Measurements from ENCODE around the gene ACOT11.

The ACOT11 gene

GRCh38 chr1:54517496-54517895, 30.5 kb upstream of the ACOT11 start:
- Histone ChIP-seq H3K4me1 (ENCODE audit: insufficient read depth, low read length) (no peaks in the 10 kb centered on the region), H3K27ac (ENCODE audit: low read length) (no peak overlapping the region), H3K36me3 (ENCODE audit: insufficient read depth, low read length) (no peaks in the 10 kb centered on the region), H2AFZ (ENCODE audit: low read depth, low read length) (no peak overlapping the region), H3K9me3 (ENCODE audit: insufficient read depth, low read length, severe bottlenecking) (no peaks in the 10 kb centered on the region), H4K20me1 (ENCODE audit: insufficient read depth, low read length) (no peaks in the 10 kb centered on the region), H3K4me3 (ENCODE audit: low read depth in 1 of 2, low read length in 2 of 2) (no peak overlapping the region), H3K9ac (ENCODE audit: low read depth, low read length) (no peak overlapping the region), H3K4me2 (ENCODE audit: insufficient read depth, low read length) (no peak overlapping the region), H3K79me2 (ENCODE audit: insufficient read depth, low read length) (no peaks in the 10 kb centered on the region), H3K27me3 (ENCODE audit: insufficient read depth, low read length, poor library complexity) (no peaks in the 10 kb centered on the region)
- DNase-seq: no peak
- no peak for ATAC-seq (ENCODE audit: insufficient read depth, low read depth)
- TF ChIP-seq CTCF (IDR thresholded peaks at IDR 0.05; ENCODE audit: borderline replicate concordance, extremely low read depth, low read length, poor library complexity, severe bottlenecking) (no peak), EZH2 (IDR thresholded peaks at IDR 0.05; ENCODE audit: borderline replicate concordance, low read depth, low read length, severe bottlenecking) (no peak)

GRCh38 chr1:54518489-54518888, 29.5 kb upstream of the ACOT11 start:
- Histone ChIP-seq H3K27me3 (ENCODE audit: insufficient read depth, low read length, poor library complexity) (no peaks in the 10 kb centered on the region), H3K4me2 (ENCODE audit: insufficient read depth, low read length) (no peak overlapping the region), H3K79me2 (ENCODE audit: insufficient read depth, low read length) (no peaks in the 10 kb centered on the region), H3K4me3 (ENCODE audit: low read depth in 1 of 2, low read length in 2 of 2) (no peak overlapping the region), H3K4me1 (ENCODE audit: insufficient read depth, low read length) (no peaks in the 10 kb centered on the region), H2AFZ (ENCODE audit: low read depth, low read length) (no peak overlapping the region), H3K9ac (ENCODE audit: low read depth, low read length) (no peak overlapping the region), H3K36me3 (ENCODE audit: insufficient read depth, low read length) (no peaks in the 10 kb centered on the region), H3K27ac (ENCODE audit: low read length) (no peak overlapping the region), H4K20me1 (ENCODE audit: insufficient read depth, low read length) (no peaks in the 10 kb centered on the region), H3K9me3 (ENCODE audit: insufficient read depth, low read length, severe bottlenecking) (no peaks in the 10 kb centered on the region)
- TF ChIP-seq EZH2 (IDR thresholded peaks at IDR 0.05; ENCODE audit: borderline replicate concordance, low read depth, low read length, severe bottlenecking) (no peak), CTCF (IDR thresholded peaks at IDR 0.05; ENCODE audit: borderline replicate concordance, extremely low read depth, low read length, poor library complexity, severe bottlenecking) (no peak)
- ATAC-seq (ENCODE audit: insufficient read depth, low read depth): no peak
- DNase-seq: no peak

GRCh38 chr1:54519709-54520108, 28.3 kb upstream of the ACOT11 start:
- no peak overlapping the region for H3K4me3 ChIP-seq (ENCODE audit: low read depth in 1 of 2, low read length in 2 of 2)
- H4K20me1 ChIP-seq (ENCODE audit: insufficient read depth, low read length): no peaks in the 10 kb centered on the region
- no peak overlapping the region for H3K9ac ChIP-seq (ENCODE audit: low read depth, low read length)
- DNase-seq (no peak), ATAC-seq (ENCODE audit: insufficient read depth, low read depth) (peak; percentile 58; the same call in 2 of the 3 replicates)
- no peaks in the 10 kb centered on the region for H3K9me3 ChIP-seq (ENCODE audit: insufficient read depth, low read length, severe bottlenecking)
- H3K27me3 ChIP-seq (ENCODE audit: insufficient read depth, low read length, poor library complexity): no peaks in the 10 kb centered on the region
- H3K79me2 ChIP-seq (ENCODE audit: insufficient read depth, low read length): no peaks in the 10 kb centered on the region
- TF ChIP-seq EZH2 (IDR thresholded peaks at IDR 0.05; ENCODE audit: borderline replicate concordance, low read depth, low read length, severe bottlenecking) (no peak), CTCF (IDR thresholded peaks at IDR 0.05; ENCODE audit: borderline replicate concordance, extremely low read depth, low read length, poor library complexity, severe bottlenecking) (peak; percentile 49)
- H3K36me3 ChIP-seq (ENCODE audit: insufficient read depth, low read length): no peaks in the 10 kb centered on the region
- no peaks in the 10 kb centered on the region for H3K4me1 ChIP-seq (ENCODE audit: insufficient read depth, low read length)
- H3K4me2 ChIP-seq (ENCODE audit: insufficient read depth, low read length): no peak overlapping the region
- no peak overlapping the region for H2AFZ ChIP-seq (ENCODE audit: low read depth, low read length)
- H3K27ac ChIP-seq (ENCODE audit: low read length): no peak overlapping the region
